Mesendoderm (in vitro differentiated cells): ENCODE measurements around the gene C1QTNF8.
A peak's percentile ranks its signal among the peaks of the same experiment; 100 is the strongest.

Experiments
- DNase-seq: peaks from one replicate; pipeline ENCODE4 v3.0.0; 2013
- H2AK5ac ChIP-seq: 2 replicates; pipeline ENCODE4 v1.6.1; 2013; ENCODE audit warnings: low read length, inconsistent platforms
- H2BK120ac ChIP-seq: 2 replicates; pipeline ENCODE4 v1.6.1; 2013; ENCODE audit warnings: low read depth, mild to moderate bottlenecking, low read length, moderate library complexity, mixed read lengths
- H2BK15ac ChIP-seq: replicated peaks from 2 replicates; pipeline ENCODE4 v1.6.1; 2013; ENCODE audit warnings: low read depth, mild to moderate bottlenecking, moderate library complexity
- H2BK5ac ChIP-seq: 2 replicates; pipeline ENCODE4 v1.6.1; 2013; ENCODE audit warnings: low read length, inconsistent platforms
- H3K18ac ChIP-seq: 2 replicates; pipeline ENCODE4 v1.6.1; 2013; ENCODE audit warnings: mild to moderate bottlenecking, low read length, mixed read lengths
- H3K23ac ChIP-seq: one replicate; pipeline ENCODE4 v1.6.1; 2013; ENCODE audit warnings: low read length
- H3K27ac ChIP-seq: 2 replicates; pipeline ENCODE4 v1.5.1; 2013; ENCODE audit warnings: low read depth, mild to moderate bottlenecking, inconsistent platforms, low read length, moderate library complexity
- H3K27me3 ChIP-seq: 2 replicates; pipeline ENCODE4 v1.6.1; 2013; ENCODE audit warnings: low read length, control low read depth, mild to moderate bottlenecking, inconsistent platforms; ENCODE audit not compliant: insufficient read depth, poor library complexity
- H3K36me3 ChIP-seq: 2 replicates; pipeline ENCODE4 v1.6.1; 2013; ENCODE audit warnings: low read length, inconsistent platforms; ENCODE audit not compliant: control insufficient read depth, insufficient read depth
- H3K4ac ChIP-seq: one replicate; pipeline ENCODE4 v1.6.1; 2013; ENCODE audit warnings: low read depth, mild to moderate bottlenecking, low read length, moderate library complexity
- H3K4me1 ChIP-seq: 2 replicates; pipeline ENCODE4 v1.6.1; 2013; ENCODE audit warnings: low read depth, low read length, inconsistent platforms; ENCODE audit not compliant: control insufficient read depth
- H3K4me2 ChIP-seq: 2 replicates; pipeline ENCODE4 v1.6.1; 2013; ENCODE audit warnings: low read length
- H3K4me3 ChIP-seq: 2 replicates; pipeline ENCODE4 v1.5.1; 2013; ENCODE audit warnings: mild to moderate bottlenecking, low read length
- H3K56ac ChIP-seq: one replicate; pipeline ENCODE4 v1.6.1; 2013; ENCODE audit warnings: low read length
- H3K79me1 ChIP-seq: 2 replicates; pipeline ENCODE4 v1.6.1; 2013; ENCODE audit warnings: low read length, inconsistent platforms
- H3K79me2 ChIP-seq: 2 replicates; pipeline ENCODE4 v1.6.1; 2013; ENCODE audit warnings: mild to moderate bottlenecking, low read length; ENCODE audit not compliant: control insufficient read depth, insufficient read depth
- H3K9ac ChIP-seq: 2 replicates; pipeline ENCODE4 v1.6.1; 2013; ENCODE audit warnings: low read length, inconsistent platforms
- H4K5ac ChIP-seq: one replicate; pipeline ENCODE4 v1.6.1; 2013; ENCODE audit warnings: low read length
- H4K8ac ChIP-seq: one replicate; pipeline ENCODE4 v1.6.1; 2013; ENCODE audit warnings: low read depth, mild to moderate bottlenecking, control low read depth, low read length, moderate library complexity
- WGBS: extraction: QIAGEN DNeasy Blood & Tissue Kit; methylation state at CpG from one replicate; pipeline ENCODE4 v1.1.7; 2013; ENCODE audit warnings: low lambda C conversion rate, missing lambda C conversion rate; ENCODE audit not compliant: insufficient coverage; ENCODE audit errors: extremely low coverage; 5-methylcytosine and 5-hydroxymethylcytosine counted together

The C1QTNF8 gene

DNA sequence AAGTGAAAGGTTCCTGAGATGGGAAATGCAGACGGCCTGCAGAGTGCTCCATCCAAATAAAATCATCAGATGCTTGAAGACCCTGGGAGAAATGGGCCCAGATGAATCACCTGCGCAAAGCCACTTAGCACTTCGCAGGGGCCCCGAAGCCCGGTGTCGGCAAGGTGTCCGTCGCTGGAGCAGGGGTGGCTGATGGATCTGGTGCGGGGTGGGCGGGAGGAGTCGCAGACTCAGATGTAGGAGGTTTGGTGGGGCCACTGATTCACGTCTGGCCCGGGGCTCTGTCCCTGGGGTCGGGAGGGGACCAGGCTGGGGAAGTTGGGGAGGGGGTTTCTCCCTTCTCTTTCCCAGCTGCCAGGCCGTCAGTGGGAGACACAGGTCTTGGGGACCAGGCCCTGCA is 45.1 kb downstream of the C1QTNF8 start:
- Histone ChIP-seq H3K9ac (no peak overlapping the region), H3K4me2 (no peak overlapping the region), H3K27ac (no peak overlapping the region), H3K23ac (no peak overlapping the region), H2AK5ac (no peak overlapping the region), H2BK15ac (no peak overlapping the region), H3K4me1 (no peaks in the 10 kb centered on the region), H4K8ac (no peak overlapping the region), H3K79me1 (no peaks in the 10 kb centered on the region), H3K4me3 (no peak overlapping the region), H2BK120ac (no peak overlapping the region), H4K5ac (no peak overlapping the region), H3K18ac (no peak overlapping the region), H3K79me2 (no peaks in the 10 kb centered on the region), H3K36me3 (no peaks in the 10 kb centered on the region), H2BK5ac (no peak overlapping the region), H3K4ac (no peak overlapping the region), H3K56ac (no peak overlapping the region), H3K27me3 (no peaks in the 10 kb centered on the region)
- WGBS: no CpG with 5 or more reads among the region's 15 CpGs
- DNase-seq: no peak

DNA sequence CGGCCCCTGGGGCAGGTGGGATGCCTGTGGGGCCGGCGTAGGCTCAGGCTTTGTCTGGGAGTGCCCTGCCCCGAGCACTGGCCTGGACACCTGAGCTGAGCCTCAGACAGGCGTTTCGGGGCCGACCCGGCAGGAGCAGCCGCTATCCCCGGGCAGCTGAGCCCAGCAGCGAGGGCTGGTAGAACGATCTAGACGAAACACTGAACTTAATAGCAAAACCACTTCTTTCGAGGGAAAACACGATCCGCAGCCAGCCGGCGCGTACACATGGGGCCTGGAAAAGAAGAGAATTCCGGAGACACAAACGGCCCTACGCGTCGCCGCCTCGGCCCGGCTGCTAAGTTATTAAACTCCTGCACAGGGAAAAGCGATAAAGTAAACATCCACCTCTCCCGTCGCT is 45.5 kb downstream of the C1QTNF8 start:
- no peak overlapping the region for H3K4me3 ChIP-seq
- H3K56ac ChIP-seq: no peak overlapping the region
- H3K4me1 ChIP-seq: no peaks in the 10 kb centered on the region
- H2AK5ac ChIP-seq: no peak overlapping the region
- no peaks in the 10 kb centered on the region for H3K79me2 ChIP-seq
- H3K4ac ChIP-seq: no peak overlapping the region
- no peak overlapping the region for H3K23ac ChIP-seq
- H3K27me3 ChIP-seq: no peaks in the 10 kb centered on the region
- H3K27ac ChIP-seq: no peak overlapping the region
- H4K5ac ChIP-seq: no peak overlapping the region
- H4K8ac ChIP-seq: no peak overlapping the region
- no peak overlapping the region for H3K18ac ChIP-seq
- H2BK120ac ChIP-seq: no peak overlapping the region
- H3K9ac ChIP-seq: no peak overlapping the region
- WGBS: no CpG with 5 or more reads among the region's 30 CpGs
- no peaks in the 10 kb centered on the region for H3K36me3 ChIP-seq
- no peak for DNase-seq
- H3K4me2 ChIP-seq: no peak overlapping the region
- no peak overlapping the region for H2BK15ac ChIP-seq
- H2BK5ac ChIP-seq: no peak overlapping the region
- no peaks in the 10 kb centered on the region for H3K79me1 ChIP-seq

DNA sequence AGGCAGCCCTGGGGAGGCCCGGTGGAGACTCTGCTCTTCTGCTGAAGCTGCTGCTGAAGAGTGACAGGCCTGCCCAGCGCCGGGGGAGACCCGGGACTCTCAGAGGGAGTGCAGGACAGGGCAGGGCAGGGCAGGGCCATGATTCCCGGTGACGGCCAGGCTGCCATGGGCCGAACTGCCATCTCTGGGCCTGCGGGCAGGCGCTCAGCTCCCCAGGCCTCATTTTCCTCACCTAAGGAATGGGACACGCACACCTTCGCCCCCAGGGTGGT is 46.1 kb downstream of the C1QTNF8 start:
- Histone ChIP-seq H3K9ac (no peak overlapping the region), H3K23ac (no peak overlapping the region), H2BK120ac (no peak overlapping the region), H3K27me3 (no peaks in the 10 kb centered on the region), H3K27ac (no peak overlapping the region), H2BK15ac (no peak overlapping the region), H3K4me1 (no peaks in the 10 kb centered on the region), H2AK5ac (no peak overlapping the region), H3K18ac (no peak overlapping the region), H4K5ac (no peak overlapping the region), H3K4ac (no peak overlapping the region), H3K4me2 (no peak overlapping the region), H3K79me1 (no peaks in the 10 kb centered on the region), H4K8ac (no peak overlapping the region), H3K56ac (no peak overlapping the region), H2BK5ac (no peak overlapping the region), H3K4me3 (no peak overlapping the region), H3K36me3 (no peaks in the 10 kb centered on the region), H3K79me2 (no peaks in the 10 kb centered on the region)
- DNase-seq: no peak
- WGBS: no CpG with 5 or more reads among the region's 11 CpGs

- H2BK15ac ChIP-seq: no peak overlapping the region
- no peaks in the 10 kb centered on the region for H3K4me1 ChIP-seq
- no peaks in the 10 kb centered on the region for H3K79me1 ChIP-seq
- H3K36me3 ChIP-seq: no peaks in the 10 kb centered on the region
- H3K4ac ChIP-seq: no peak overlapping the region
- H2AK5ac ChIP-seq: no peak overlapping the region
- H3K4me3 ChIP-seq: no peak overlapping the region
- WGBS: no CpG with 5 or more reads among the region's 31 CpGs
- H3K56ac ChIP-seq: no peak overlapping the region
- H3K27ac ChIP-seq: no peak overlapping the region
- no peaks in the 10 kb centered on the region for H3K27me3 ChIP-seq
- no peak overlapping the region for H4K8ac ChIP-seq
- DNase-seq: no peak
- H4K5ac ChIP-seq: no peak overlapping the region
- no peak overlapping the region for H3K23ac ChIP-seq
- no peak overlapping the region for H2BK5ac ChIP-seq
- H2BK120ac ChIP-seq: no peak overlapping the region
- no peak overlapping the region for H3K9ac ChIP-seq
- no peak overlapping the region for H3K18ac ChIP-seq
- H3K79me2 ChIP-seq: no peaks in the 10 kb centered on the region
- H3K4me2 ChIP-seq: no peak overlapping the region
Measured at GRCh38 chr16:1049113-1049975, 46.7 kb downstream of the C1QTNF8 start.

- peak overlapping the region; percentile 81 for H3K56ac ChIP-seq
- no peak overlapping the region for H3K18ac ChIP-seq
- no peaks in the 10 kb centered on the region for H3K36me3 ChIP-seq
- H3K4me1 ChIP-seq: no peaks in the 10 kb centered on the region
- H2BK15ac ChIP-seq: no peak overlapping the region
- no peak overlapping the region for H3K23ac ChIP-seq
- H3K27ac ChIP-seq: no peak overlapping the region
- H2BK120ac ChIP-seq: no peak overlapping the region
- peak overlapping the region; percentile 61 for H3K9ac ChIP-seq
- no peak overlapping the region for H2BK5ac ChIP-seq
- H3K79me1 ChIP-seq: no peaks in the 10 kb centered on the region
- H3K4me2 ChIP-seq: peak overlapping the region; percentile 56
- H3K27me3 ChIP-seq: no peaks in the 10 kb centered on the region
- peak; percentile 83 for DNase-seq
- H2AK5ac ChIP-seq: no peak overlapping the region
- H3K4me3 ChIP-seq: no peak overlapping the region
- no peak overlapping the region for H4K5ac ChIP-seq
- no CpG with 5 or more reads among the region's 37 CpGs for WGBS
- no peak overlapping the region for H4K8ac ChIP-seq
- H3K79me2 ChIP-seq: no peaks in the 10 kb centered on the region
- H3K4ac ChIP-seq: no peak overlapping the region
Measured at GRCh38 chr16:1048442-1049112, 47.5 kb downstream of the C1QTNF8 start.
